ENCODE results near the gene THSD4. TPM values are rescaled to one million over a fixed set of nuclear protein-coding genes. Genes with fewer than 3 reads are reported as not detected.

THSD4 gene
- total and polyA plus RNA-seq, 2 experiments from 2014 or later: 5.1 to 25.5 TPM

DNA sequence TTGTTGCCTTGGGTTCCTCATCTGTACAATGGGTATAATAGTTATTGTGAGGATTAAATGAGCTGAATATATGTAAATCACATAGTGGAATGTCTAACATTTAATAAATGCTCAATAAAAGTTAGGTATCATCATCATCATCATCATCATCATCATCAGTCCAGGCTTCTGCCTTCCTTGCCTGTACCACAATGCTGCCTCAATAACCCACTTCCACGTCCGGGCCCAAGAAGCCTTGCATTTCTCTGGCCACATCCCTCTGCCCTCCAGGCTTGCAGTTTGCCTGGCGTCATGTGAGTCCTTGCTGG lies 137.4 kb downstream of the THSD4 start:
- DNase-seq (ENCODE audit: low read depth in 1 of 2, low spot score in 1 of 2): no peak
- Histone ChIP-seq H3K4me1 (ENCODE audit: low read depth) (peaks cover 20% of the 10 kb centered on the region), H3K36me3 (no peaks in the 10 kb centered on the region), H3K4me3 (no peak overlapping the region), H3K9me3 (ENCODE audit: low read depth) (no peaks in the 10 kb centered on the region), H3K27me3 (no peaks in the 10 kb centered on the region), H3K27ac (no peak overlapping the region)
- TF ChIP-seq, protein P1, sequence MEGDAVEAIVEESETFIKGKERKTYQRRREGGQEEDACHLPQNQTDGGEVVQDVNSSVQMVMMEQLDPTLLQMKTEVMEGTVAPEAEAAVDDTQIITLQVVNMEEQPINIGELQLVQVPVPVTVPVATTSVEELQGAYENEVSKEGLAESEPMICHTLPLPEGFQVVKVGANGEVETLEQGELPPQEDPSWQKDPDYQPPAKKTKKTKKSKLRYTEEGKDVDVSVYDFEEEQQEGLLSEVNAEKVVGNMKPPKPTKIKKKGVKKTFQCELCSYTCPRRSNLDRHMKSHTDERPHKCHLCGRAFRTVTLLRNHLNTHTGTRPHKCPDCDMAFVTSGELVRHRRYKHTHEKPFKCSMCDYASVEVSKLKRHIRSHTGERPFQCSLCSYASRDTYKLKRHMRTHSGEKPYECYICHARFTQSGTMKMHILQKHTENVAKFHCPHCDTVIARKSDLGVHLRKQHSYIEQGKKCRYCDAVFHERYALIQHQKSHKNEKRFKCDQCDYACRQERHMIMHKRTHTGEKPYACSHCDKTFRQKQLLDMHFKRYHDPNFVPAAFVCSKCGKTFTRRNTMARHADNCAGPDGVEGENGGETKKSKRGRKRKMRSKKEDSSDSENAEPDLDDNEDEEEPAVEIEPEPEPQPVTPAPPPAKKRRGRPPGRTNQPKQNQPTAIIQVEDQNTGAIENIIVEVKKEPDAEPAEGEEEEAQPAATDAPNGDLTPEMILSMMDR (IDR thresholded peaks at IDR 0.05; ENCODE audit: low read depth, low read length): no peak

DNA sequence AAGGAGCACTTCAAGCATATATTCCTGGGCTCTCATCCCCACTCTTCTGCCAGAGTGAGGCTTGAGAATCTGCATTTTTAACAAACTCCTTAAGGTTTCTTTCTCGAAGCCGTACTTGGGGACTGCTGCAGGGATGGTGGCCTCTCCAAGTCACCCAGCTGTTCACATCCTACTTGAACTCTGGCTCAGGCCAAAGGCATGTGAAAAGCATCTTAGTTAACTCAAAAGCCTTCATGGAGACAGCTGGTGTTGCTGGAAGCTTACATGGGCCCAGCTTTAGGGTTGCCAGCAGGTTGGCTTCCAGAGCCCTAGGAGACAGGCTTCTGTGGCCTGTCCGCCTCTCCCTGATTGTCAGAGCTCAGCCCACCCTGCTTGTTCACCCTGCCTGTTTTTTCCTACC lies 139.2 kb downstream of the THSD4 start:
- H3K9me3 ChIP-seq (ENCODE audit: low read depth): no peaks in the 10 kb centered on the region
- H3K27ac ChIP-seq: no peak overlapping the region
- H3K36me3 ChIP-seq: no peaks in the 10 kb centered on the region

DNA sequence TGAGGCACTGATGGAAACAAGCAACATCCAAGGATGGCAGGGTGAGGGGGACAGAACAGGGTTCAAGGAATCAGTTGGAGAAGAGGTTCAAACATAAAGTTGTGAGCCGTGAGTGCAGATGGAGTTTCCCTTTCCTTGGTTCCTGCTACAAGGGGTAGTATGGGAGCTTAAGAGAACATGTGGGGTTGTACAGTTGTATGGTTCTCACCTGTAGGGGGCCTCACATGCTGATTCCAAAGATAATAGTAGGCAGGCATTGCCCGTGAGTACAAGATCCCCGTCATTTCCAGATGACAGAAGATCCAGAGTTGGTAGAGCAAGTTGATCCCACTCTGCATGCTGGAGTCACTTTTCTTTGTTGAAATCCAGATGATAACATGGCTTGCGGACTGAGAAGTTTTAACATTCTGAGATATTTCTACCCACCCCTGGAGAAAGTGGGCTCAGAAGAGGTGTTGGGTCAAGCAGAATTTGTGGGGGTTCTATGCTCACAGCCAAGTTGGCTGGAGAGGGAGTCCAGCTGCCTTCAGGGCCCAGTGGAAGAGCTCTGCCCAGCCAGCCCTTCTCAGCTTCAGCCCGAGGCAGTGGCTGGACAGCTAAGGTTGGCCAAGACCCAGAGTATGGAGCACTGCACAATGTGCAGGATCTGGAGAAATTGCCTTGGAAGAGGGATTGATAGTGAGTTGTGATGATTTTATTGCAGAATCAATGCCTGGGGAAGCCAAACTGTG lies 141.8 kb downstream of the THSD4 start:
- Histone ChIP-seq H3K27ac (no peak overlapping the region), H3K4me1 (ENCODE audit: low read depth) (peaks cover 10% of the 10 kb centered on the region), H3K4me3 (no peak overlapping the region), H3K27me3 (no peaks in the 10 kb centered on the region), H3K36me3 (no peaks in the 10 kb centered on the region), H3K9me3 (ENCODE audit: low read depth) (no peaks in the 10 kb centered on the region)
- TF ChIP-seq, protein P1 (IDR thresholded peaks at IDR 0.05; ENCODE audit: low read depth, low read length): no peak
- DNase-seq (ENCODE audit: low read depth in 1 of 2, low spot score in 1 of 2): no peak

More for the DNA sequence above, 139.2 kb downstream of the THSD4 start:
- no peaks in the 10 kb centered on the region for H3K27me3 ChIP-seq
- H3K4me1 ChIP-seq (ENCODE audit: low read depth): peaks cover 20% of the 10 kb centered on the region
- TF ChIP-seq, protein P1 (IDR thresholded peaks at IDR 0.05; ENCODE audit: low read depth, low read length): no peak
- no peak for DNase-seq (ENCODE audit: low read depth in 1 of 2, low spot score in 1 of 2)
- H3K4me3 ChIP-seq: no peak overlapping the region

DNA sequence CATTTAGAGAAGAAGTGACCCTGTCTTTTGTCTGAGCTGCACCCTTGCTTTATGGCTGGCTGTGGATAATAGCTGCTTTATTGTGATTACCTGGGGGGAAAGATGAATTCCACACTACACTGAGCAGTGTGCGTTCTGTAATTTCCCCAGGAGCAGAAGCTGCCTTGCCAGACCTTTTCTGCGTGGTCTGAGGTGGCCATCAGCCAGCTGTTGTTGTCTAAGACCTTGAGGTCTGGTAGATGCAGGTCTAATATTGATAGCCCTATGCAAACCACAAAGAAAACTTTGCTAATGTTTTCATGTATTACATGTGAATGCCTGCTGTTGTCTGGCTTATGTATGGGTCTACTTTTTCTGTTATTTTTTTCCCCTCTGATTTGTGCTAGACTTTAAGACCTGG lies 144.6 kb downstream of the THSD4 start:
- no peaks in the 10 kb centered on the region for H3K9me3 ChIP-seq (ENCODE audit: low read depth)
- no peaks in the 10 kb centered on the region for H3K27me3 ChIP-seq
- H3K4me3 ChIP-seq: no peak overlapping the region
- TF ChIP-seq, protein P1 (IDR thresholded peaks at IDR 0.05; ENCODE audit: low read depth, low read length): no peak
- H3K27ac ChIP-seq: no peak overlapping the region
- no peaks in the 10 kb centered on the region for H3K36me3 ChIP-seq
- no peak for DNase-seq (ENCODE audit: low read depth in 1 of 2, low spot score in 1 of 2)
- H3K4me1 ChIP-seq (ENCODE audit: low read depth): no peaks in the 10 kb centered on the region

DNA sequence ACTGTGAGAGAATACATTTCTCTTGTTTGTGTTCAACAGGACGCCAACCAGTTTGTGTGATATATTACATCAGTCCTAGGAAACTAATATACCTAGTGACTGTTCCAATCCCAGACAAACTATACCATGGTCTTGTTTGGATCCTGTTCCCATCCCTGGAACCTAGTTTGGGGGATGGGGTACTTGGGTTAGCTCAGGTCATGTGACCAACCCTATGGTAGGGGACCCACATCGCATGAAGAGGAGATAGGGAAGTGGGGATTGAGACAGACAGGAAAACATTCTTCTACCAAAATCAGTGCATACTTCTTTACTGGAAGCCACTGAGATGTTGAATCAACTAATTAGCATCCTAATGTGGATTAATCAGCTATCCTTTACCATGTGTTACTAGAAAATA lies 146.1 kb downstream of the THSD4 start:
- Histone ChIP-seq H3K27me3 (no peaks in the 10 kb centered on the region), H3K4me3 (no peak overlapping the region), H3K9me3 (ENCODE audit: low read depth) (no peaks in the 10 kb centered on the region), H3K27ac (no peak overlapping the region), H3K4me1 (ENCODE audit: low read depth) (no peaks in the 10 kb centered on the region), H3K36me3 (no peaks in the 10 kb centered on the region)
- no peak for DNase-seq (ENCODE audit: low read depth in 1 of 2, low spot score in 1 of 2)
- TF ChIP-seq, protein P1 (IDR thresholded peaks at IDR 0.05; ENCODE audit: low read depth, low read length): no peak

Data from cardiac muscle cell (in vitro differentiated cells and primary cell).